A673 (cell line): Measurements from ENCODE around the gene NCAPD2.

ENCODE experiments used
- CTCF ChIP-seq: fragments of 300-800, 200-600 bp; sonication (generic); conservative IDR thresholded peaks from 2 replicates; pipeline ENCODE4 v1.5.1; 2017; ENCODE audit warnings: low read depth, mild to moderate bottlenecking, antibody characterized with exemption, low read length, moderate library complexity, mixed read lengths
- EZH2 ChIP-seq: fragments of 200-600 bp; sonication (generic); IDR thresholded peaks from 2 replicates; pipeline ENCODE4 v1.6.1; 2017; ENCODE audit warnings: borderline replicate concordance, low read depth, mild to moderate bottlenecking, mixed read lengths, antibody characterized with exemption, low read length; ENCODE audit not compliant: poor library complexity, severe bottlenecking

GRCh38 chr12:6541371-6542165, 47.7 kb downstream of the NCAPD2 start:
- TF ChIP-seq CTCF (no peak), EZH2 (no peak)
